Measurements from ENCODE around the gene PRELID3B. TPM values are rescaled to one million over a fixed set of nuclear protein-coding genes. Genes with fewer than 3 reads are reported as not detected.
A peak's percentile ranks its signal among the peaks of the same experiment; 100 is the strongest.

PRELID3B gene
- total RNA-seq, 6 donors from 2014 or later, result 5.2 to 77.1 (median 46.0) TPM

- WGBS, 2 donors, result 92 to 95% methylated on average over 24 of the region's 24 CpGs
- no peak overlapping the region for H3K4me3 ChIP-seq
- DNase-seq, result peak in 1 of 2 donors; percentile 28
- no peaks in the 10 kb centered on the region for H3K4me1 ChIP-seq
- no peak for ATAC-seq (ENCODE audit: low FRiP score in 2 of 2)
- H3K36me3 ChIP-seq, result peaks cover 38 to 99% (median 83%) of the 10 kb centered on the region in 4 donors
- H3K27ac ChIP-seq, result no peak overlapping the region
- H3K9me3 ChIP-seq, result no peaks in the 10 kb centered on the region
- H3K27me3 ChIP-seq, result no peaks in the 10 kb centered on the region
- TF ChIP-seq POLR2A (IDR thresholded peaks at IDR 0.05) (no peak), CTCF (IDR thresholded peaks at IDR 0.05) (no peak), EP300 (IDR thresholded peaks at IDR 0.05) (no peak), POLR2AphosphoS5 (IDR thresholded peaks at IDR 0.05) (no peak)
These were observed 45.3 kb downstream of the PRELID3B start for GRCh38 chr20:58997141-58997770.

GRCh38 chr20:58996226-58996611 is 46.4 kb downstream of the PRELID3B start:
- ATAC-seq (ENCODE audit: low FRiP score in 2 of 2), result no peak
- no peaks in the 10 kb centered on the region for H3K9me3 ChIP-seq

GRCh38 chr20:58995461-58996225 is 46.9 kb downstream of the PRELID3B start:
- WGBS, 2 donors, result 78 to 90% methylated on average over 18 of the region's 18 CpGs
- peaks cover 40 to 99% (median 84%) of the 10 kb centered on the region in 4 donors for H3K36me3 ChIP-seq
- H3K27me3 ChIP-seq, result no peaks in the 10 kb centered on the region
- H3K4me3 ChIP-seq, result no peak overlapping the region
- no peaks in the 10 kb centered on the region for H3K9me3 ChIP-seq
- TF ChIP-seq POLR2A (IDR thresholded peaks at IDR 0.05), result no peak
- TF ChIP-seq CTCF (IDR thresholded peaks at IDR 0.05), result no peak
- no peak for TF ChIP-seq EP300 (IDR thresholded peaks at IDR 0.05)
- no peak for TF ChIP-seq POLR2AphosphoS5 (IDR thresholded peaks at IDR 0.05)
- no peaks in the 10 kb centered on the region for H3K4me1 ChIP-seq
- ATAC-seq (ENCODE audit: low FRiP score in 2 of 2) (no peak), DNase-seq (peak in 1 of 2 donors; percentile 42)
- no peak overlapping the region for H3K27ac ChIP-seq

More at GRCh38 chr20:58996226-58996611, 46.4 kb downstream of the PRELID3B start:
- Histone ChIP-seq H3K27ac (no peak overlapping the region), H3K27me3 (no peaks in the 10 kb centered on the region), H3K4me1 (no peaks in the 10 kb centered on the region), H3K36me3 (peaks cover 44 to 99% (median 84%) of the 10 kb centered on the region in 4 donors), H3K4me3 (no peak overlapping the region)
- DNase-seq, result no peak
- TF ChIP-seq POLR2AphosphoS5 (IDR thresholded peaks at IDR 0.05) (no peak), CTCF (IDR thresholded peaks at IDR 0.05) (no peak), EP300 (IDR thresholded peaks at IDR 0.05) (no peak), POLR2A (IDR thresholded peaks at IDR 0.05) (no peak)
- 91 to 94% methylated on average over 10 to 12 of the region's 12 CpGs for WGBS, 2 donors

GRCh38 chr20:58994390-58995159 is 48.0 kb downstream of the PRELID3B start:
- Histone ChIP-seq H3K9me3 (no peaks in the 10 kb centered on the region), H3K4me3 (no peak overlapping the region), H3K4me1 (no peaks in the 10 kb centered on the region), H3K27me3 (no peaks in the 10 kb centered on the region), H3K27ac (no peak overlapping the region), H3K36me3 (peaks cover 41 to 100% (median 85%) of the 10 kb centered on the region in 4 donors)
- WGBS, 2 donors, result 85 to 90% methylated on average over 17 of the region's 17 CpGs
- ATAC-seq (ENCODE audit: low FRiP score in 2 of 2) (no peak), DNase-seq (peak in 1 of 2 donors; percentile 61)
- TF ChIP-seq CTCF (IDR thresholded peaks at IDR 0.05) (no peak), EP300 (IDR thresholded peaks at IDR 0.05) (no peak), POLR2A (IDR thresholded peaks at IDR 0.05) (no peak), POLR2AphosphoS5 (IDR thresholded peaks at IDR 0.05) (no peak)

All from upper lobe of left lung (tissue), 6 donors.